ENCODE results near the gene PGLYRP4.
"Not testable (repeated sequence)": the region's sequence is repeated elsewhere in the genome, so short reads cannot be mapped to it uniquely, and the experiment has no call there.

Gene PGLYRP4

DNA sequence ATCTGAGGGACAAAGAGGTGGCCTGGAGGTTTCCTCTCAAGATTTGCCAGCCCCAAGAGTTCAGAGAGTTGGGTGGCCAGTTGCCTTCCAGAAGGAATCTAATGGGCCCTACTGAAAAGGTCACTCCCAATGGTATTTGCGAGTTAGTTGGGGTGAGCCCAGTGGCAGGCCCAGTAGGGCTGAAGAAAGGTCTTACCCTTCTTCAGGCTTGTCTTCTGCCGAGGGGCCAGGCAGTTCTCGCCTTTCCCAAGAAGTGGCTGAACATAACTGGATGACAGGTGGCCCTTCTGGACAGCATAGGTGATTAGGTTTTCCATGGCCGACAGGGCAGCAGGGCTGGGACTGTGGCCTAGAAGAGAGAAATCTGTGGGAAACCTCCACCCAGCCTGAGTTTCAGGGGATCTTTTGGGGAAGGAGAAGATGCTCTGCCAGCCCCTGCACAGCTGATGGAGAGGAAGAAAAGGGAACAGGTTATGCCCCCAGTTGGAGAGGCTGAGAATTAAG lies 7.2 kb downstream of the PGLYRP4 start:
- DNase-seq = no peak

- no peak for DNase-seq
These were observed 8.3 kb downstream of the PGLYRP4 start for GRCh38 chr1:153340356-153340755.

GRCh38 chr1:153339802-153340201 lies 8.8 kb downstream of the PGLYRP4 start:
- DNase-seq = no peak

- DNase-seq = no peak
These were observed 10.4 kb downstream of the PGLYRP4 start for GRCh38 chr1:153337980-153338853.

GRCh38 chr1:153336650-153337049 lies 12.0 kb downstream of the PGLYRP4 start:
- DNase-seq = peak in 1 of 58 donors; percentile 33

GRCh38 chr1:153333902-153334301 lies 14.7 kb downstream of the PGLYRP4 start:
- DNase-seq = no peak

DNA sequence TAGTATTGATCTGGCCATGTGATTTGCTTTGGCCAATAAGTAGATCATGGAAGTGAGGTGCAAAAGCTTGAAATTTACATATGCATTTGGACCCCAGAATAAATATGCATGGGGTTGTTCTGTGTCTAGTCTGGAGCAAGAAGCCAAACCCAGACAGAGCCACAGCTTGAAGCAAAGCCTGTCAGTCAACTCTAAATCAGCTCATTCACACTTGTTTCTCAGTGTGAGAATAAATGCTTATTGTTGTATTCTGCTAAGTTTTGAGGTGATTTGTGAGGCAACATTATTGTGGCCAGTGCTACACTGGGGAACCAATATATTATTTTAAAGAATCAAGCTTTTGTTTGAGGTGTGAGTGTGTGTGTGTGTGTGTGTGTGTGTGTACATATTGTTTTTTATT lies 23.7 kb downstream of the PGLYRP4 start:
- peak in 6 of 58 donors; percentile 1 to 37 (median 4) for DNase-seq

DNA sequence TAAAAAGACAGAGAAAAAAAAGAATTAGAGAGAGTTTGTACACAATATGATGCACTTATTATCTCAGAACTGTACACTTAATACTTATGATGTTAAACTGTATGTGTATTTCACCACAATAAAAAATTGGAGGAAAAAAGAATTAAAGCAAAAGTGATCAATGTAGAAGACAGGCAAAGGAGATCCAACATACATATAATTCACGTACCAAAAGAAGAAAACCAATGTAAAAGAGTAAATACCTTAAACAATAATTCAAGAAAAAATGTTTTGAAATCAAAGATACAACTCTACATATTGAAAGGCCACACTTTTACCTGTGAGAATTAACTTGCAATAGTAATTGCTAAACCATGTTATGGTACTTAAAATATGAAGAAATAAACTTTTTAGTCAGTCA lies 26.1 kb downstream of the PGLYRP4 start:
- no peak for DNase-seq

GRCh38 chr1:153318145-153318544 lies 30.5 kb downstream of the PGLYRP4 start:
- not testable (repeated sequence) for DNase-seq

DNA sequence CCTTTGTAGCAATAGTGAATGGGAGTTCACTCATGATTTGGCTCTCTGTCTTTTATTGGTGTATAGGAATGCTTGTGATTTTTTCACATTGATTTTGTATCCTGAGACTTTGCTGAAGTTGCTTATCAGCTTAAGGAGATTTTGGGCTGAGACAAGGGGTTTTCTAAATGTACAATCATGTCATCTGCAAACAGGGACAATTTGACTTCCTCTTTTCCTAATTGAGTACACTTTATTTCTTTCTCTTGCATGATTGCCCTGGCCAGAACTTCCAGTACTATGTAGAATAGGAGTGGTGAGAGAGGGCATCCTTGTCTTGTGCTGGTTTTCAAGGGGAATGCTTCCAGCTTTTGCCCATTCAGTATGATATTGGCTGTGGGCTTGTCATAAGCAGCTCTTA lies 32.6 kb downstream of the PGLYRP4 start:
- not testable (repeated sequence) for DNase-seq

DNA sequence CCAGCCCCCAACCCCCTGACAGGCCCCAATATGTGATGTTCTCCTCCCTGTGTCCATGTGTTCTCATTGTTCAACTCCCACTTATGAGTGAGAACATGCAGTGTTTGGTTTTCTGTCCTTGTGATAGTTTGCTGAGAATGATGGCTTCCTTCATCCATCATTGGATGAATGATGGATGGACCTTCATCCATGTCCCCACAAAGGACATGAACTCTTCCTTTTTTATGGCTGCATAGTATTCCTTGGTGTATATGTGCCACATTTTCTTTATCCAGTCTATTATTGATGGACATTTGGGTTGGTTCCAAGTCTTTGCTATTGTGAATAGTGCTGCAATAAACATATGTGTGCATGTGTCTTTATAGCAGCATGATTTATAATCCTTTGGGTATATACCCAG lies 34.3 kb downstream of the PGLYRP4 start:
- DNase-seq = not testable (repeated sequence)

- DNase-seq = no peak
These were observed 35.4 kb downstream of the PGLYRP4 start for GRCh38 chr1:153313288-153313687.

DNA sequence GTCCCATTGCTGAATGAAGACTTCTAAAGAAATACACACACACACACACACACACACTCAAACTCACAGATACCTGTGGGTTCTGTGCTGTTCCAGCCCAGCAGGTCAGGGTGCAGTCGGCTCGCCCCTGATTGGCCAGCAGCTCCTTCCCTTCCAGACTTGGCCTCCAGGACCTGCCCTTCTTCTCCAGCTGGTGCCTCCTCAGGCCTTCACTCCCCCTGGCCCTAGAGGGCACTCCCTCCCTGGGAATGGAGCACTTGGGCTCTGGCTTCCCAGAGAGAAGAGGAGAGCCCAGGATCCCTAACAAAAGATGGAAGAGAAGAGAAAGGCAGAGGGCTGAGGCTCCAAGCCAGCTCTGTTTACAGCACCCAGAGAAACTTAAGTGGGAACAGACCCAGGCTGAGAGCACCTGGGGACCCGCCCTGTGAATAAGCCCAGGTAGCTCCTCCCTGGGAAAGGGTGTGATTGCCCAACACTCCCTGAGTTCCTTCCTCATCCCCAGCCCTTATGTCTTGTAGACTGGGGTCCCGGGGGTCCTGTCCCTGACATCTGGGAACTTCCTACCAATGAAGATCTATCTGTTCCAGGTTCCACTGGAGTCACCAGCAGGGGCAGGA lies 36.0 kb downstream of the PGLYRP4 start, which contains the start of gene PGLYRP3:
TSS of gene PGLYRP3 (minus strand) at position 383 of the 617 bp plus-strand sequence. CDS start 2,287 bp downstream, outside the sequence.
- no peak for DNase-seq

GRCh38 chr1:153310526-153310925 lies 38.1 kb downstream of the PGLYRP4 start:
- DNase-seq = no peak

DNA sequence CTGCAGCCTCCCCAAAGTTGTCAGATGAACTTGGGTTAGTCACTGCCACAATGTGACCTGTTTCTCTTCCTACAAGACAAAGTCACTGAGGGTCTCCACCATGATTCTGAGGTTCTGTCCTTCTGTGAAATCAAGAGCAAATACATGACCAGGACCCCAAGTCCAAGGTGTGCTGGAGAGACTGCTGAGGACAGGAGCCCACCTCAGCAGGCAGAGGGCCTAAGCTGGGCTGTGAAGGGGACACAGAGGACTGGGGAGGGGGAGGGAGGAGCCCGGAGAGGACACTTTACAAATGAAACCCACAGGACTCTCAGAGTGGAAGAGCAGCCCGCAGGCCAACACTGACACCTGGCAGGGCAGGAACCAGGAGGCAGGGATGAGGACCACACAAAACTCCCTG lies 39.2 kb downstream of the PGLYRP4 start:
- DNase-seq = no peak

DNA sequence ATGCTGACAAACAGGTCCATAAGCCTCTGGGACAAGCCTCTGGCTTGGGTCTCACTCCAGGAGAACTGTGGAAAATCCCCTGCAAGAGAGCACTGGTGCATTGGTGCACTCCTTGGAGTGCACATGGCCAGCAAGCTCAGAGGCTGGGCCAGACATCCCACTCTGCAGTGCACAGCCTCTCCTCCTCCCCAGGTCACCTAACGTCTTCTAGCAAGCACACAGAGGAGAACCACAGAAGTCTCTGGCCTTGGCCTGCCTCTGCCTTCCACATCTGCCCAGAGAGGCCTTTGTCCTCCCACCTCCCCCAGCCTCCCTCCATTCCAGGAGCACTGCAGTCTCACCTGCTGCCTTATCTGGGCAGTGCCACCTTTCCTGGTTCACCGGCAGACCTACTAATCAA lies 40.1 kb downstream of the PGLYRP4 start:
- no peak for DNase-seq

DNA sequence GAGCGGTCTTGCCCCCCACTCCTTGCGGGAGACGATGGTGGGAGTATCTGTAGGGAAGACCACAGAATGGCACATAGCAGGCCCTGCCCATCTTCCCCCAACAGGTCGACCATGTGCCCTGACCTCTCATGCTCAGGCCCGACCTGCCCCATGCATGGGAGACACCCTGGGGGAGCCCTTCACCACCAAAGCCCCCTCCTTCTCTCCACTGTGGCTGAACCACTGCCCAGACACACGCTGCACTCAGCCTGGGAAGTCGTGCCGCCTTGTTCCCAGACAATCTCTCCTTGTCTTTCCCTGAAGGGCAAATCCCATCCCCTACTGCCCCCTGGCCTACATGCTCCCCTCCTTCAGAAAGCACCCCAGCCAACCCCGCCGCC lies 41.4 kb downstream of the PGLYRP4 start:
- DNase-seq = no peak

- DNase-seq = no peak
These were observed 42.1 kb downstream of the PGLYRP4 start for GRCh38 chr1:153306303-153307220.

DNA sequence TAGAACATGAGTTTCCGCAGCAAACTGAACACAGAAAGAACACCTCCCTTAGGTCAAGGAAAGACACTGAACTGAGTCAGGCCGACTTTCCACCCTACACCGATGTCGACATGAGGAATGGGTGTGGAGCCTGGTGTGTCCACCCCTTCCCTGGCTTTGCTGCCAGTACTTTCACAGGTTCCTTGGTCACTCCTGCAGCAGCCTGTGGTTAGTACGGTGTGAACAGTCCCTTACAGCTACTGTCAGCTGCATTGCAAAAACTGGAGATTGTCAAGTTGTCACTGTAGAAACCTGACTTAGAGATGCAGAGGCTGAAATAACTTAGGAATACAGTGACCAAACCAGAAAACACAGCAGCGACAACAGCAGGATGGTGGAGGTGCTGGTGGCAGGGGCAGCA lies 43.0 kb downstream of the PGLYRP4 start:
- DNase-seq = no peak

- DNase-seq = no peak
These were observed 46.3 kb downstream of the PGLYRP4 start for GRCh38 chr1:153302308-153302707.

GRCh38 chr1:153293851-153294250 lies 54.8 kb downstream of the PGLYRP4 start:
- no peak for DNase-seq

- DNase-seq = no peak
These were observed 55.2 kb downstream of the PGLYRP4 start for GRCh38 chr1:153293480-153293775.

Measured in anterior cingulate cortex (tissue), 58 donors.